ENCODE data around the gene RIMS3.

The RIMS3 gene

DNA sequence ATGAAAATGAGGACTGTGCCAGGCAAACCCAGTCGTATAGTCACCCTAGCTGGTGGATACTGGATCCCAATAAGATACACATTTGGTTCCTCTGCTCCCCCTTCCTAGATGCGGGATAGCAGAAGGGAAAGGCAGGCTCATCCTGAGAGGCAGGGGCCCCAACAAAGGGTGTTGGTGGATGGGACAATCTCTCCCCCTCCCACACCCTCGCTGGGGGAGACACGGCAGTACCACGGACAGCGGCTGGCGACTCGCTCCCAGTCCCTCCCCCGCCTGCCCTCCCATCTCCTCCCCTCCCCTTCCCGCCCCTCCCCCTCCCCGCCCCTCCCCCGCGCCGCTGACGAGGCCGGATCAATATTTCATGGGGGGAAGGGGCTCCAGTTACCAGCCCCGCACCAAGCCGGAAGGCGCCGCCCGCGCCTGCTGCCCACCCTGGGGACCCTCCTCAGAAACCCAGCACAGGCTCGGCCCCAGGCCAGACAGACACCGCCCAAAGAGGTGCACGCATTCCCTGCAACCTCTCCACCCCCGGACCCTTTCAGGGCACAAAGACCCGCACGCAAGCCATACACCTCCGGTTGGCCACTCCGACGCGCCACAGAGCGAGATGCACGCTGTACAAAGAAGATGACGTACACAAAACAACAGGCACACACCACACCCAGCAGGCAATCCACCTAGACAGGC lies 11.5 kb downstream of the RIMS3 start:
- DNase-seq (ENCODE audit: low read depth in 2 of 3, low spot score in 1 of 3) = no peak

DNA sequence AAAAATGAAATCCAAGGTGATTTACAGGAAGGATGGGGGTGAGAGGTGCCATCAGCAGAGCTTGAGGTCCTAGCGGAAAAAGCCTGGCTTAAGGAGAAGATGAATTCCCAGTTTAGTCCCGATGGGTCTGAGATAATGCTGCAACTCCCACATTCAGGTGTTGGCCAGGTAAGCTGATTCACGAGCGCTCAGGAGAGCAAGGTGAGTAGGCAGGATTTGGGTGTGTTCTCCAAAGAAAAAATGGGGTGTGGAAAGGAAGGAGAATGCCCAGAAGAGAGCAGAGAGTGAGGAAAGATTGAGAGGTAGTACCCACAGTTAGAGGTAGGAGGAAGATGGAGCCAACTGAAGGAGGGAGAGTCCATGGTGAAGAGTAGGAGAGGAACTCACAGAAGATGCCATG lies 12.5 kb downstream of the RIMS3 start:
- no peak for DNase-seq (ENCODE audit: low read depth in 2 of 3, low spot score in 1 of 3)

DNA sequence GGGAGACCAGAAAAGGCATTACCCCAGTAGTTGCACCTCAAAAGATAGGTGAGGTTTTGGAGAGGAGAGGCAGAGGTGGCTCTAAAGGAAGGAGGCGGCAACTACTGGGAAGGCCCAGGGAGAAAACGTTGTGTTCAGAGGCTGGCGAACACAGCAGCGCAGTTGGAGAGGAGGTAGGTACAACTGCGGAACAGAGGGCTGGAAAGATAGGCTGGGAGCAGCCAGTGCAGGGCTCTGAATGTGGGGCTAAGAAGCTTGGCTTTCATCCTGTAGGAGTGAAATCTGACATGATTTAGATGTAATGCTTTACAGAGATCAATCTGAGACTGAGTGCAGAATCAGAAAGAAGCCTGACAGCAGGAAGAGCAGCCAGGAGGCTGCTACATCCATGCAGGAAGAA lies 13.0 kb downstream of the RIMS3 start:
- no peak for DNase-seq (ENCODE audit: low read depth in 2 of 3, low spot score in 1 of 3)

DNA sequence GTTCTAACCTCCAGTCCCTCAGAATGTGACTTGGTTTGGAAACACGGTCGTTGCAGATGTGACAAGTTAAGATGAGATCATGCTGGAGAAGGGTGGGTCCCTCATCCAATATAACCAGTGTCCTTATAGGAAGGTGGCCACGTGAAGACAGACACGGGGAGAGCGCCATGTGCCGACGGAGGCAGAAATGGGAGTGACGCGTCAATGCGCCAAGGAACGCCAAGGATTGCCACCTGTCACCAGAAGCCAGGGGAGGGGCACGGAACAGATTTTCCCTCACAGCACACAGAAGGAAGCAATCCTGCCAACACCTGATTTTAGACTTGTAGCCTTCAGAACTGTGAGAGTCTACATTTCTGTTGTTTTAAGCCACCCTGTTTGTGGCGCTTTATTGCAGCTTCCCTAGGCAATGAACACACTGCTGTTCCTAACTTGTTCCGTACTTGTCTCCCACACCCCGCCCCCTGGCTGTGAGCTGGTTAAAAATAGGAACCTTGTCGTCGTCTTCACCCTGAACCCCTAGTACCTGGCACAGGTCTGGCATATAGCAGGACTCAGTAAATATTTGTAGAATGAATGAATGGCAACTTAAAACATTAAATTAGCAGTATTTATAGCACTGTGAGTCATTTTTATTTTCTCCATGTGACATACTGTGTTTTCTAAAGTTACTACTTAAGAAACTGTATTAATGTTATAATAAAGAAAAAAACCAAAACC lies 14.2 kb downstream of the RIMS3 start:
- DNase-seq (ENCODE audit: low read depth in 2 of 3, low spot score in 1 of 3) = no peak

DNA sequence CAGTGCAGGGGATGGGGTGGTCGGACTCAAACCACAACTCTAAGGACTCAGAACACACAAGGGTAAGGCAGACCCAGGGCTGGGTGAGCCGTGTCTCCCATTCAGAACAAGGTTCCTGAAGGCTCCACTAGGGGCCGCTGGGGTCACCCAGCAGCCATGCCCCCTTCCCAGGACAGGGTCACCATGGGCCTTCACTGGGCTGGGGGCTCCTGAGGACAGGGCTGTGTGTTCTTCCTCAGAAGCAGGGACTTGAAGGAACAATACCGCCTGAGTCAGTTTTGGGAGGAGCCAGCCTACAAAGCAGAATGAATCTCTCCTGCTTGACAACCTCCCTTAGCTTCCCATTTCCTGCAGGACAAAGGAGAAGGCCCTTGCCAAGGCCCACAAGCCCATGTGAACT lies 15.4 kb downstream of the RIMS3 start:
- no peak for DNase-seq (ENCODE audit: low read depth in 2 of 3, low spot score in 1 of 3)

DNA sequence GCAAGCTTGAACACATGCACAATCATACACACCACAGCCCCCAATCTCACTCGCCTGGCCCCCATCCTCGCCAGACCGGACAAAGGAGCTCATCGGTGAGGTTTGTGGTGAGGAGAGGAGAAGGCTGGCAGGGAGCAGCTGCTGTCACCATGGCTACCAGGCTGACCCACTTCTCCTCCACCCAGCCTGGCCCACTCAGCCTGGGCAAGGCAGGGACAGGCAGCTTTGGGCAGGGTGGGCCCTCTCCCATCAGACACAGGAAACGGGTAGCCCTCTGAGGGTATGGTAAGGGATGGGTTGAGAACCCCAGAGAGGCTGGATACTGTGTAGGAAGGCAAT lies 15.9 kb downstream of the RIMS3 start:
- no peak for DNase-seq (ENCODE audit: low read depth in 2 of 3, low spot score in 1 of 3)

DNA sequence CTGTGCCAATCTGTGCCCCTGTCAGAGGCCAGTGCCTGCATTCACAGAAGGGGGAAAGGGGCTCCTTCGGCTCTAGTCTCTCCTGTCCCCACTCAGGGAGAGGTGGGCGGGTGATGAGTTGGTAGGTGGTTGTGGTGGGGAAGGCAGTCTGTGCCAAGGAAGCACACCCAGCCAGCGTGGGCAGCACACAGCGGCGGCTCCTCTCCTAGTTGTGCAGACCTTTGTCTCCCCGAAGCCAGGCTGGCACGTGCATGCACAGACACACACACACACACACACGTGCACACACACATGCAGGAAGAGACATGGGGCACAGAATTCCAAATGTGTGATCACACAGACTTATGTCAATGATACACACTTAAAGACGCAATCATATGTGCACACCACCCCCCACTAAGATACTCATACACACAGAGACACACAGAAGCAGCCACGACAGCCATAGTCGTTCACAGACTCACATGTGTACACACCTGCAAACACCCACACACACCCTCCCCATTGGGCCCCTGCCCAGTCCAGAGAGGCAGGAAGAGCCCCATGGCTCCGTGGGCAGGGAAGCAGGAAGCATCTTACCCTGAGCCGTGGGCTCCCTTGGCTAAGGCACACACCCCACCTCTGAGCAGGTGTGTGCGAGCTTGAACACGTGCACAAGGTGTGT lies 16.4 kb downstream of the RIMS3 start:
- no peak for DNase-seq (ENCODE audit: low read depth in 2 of 3, low spot score in 1 of 3)

DNA sequence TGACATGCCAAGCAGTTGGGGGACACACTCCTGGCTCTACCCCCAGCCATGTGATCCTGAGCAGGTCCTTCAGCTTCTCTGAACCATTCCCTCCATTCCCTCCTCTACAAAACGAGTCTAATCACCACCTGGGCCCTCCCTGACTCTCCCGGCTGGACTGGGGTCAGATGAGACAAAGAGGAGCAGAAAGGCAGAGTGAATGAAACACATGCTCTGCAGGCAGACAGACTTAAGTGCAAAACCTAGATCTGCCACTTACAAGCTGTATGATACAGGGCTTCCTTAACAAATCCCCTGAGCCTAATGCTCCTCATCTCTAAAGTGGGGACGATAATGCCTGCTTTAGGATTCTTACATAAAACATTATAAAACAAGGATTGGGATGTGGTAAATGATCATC lies 17.3 kb downstream of the RIMS3 start:
- no peak for DNase-seq (ENCODE audit: low read depth in 2 of 3, low spot score in 1 of 3)

DNA sequence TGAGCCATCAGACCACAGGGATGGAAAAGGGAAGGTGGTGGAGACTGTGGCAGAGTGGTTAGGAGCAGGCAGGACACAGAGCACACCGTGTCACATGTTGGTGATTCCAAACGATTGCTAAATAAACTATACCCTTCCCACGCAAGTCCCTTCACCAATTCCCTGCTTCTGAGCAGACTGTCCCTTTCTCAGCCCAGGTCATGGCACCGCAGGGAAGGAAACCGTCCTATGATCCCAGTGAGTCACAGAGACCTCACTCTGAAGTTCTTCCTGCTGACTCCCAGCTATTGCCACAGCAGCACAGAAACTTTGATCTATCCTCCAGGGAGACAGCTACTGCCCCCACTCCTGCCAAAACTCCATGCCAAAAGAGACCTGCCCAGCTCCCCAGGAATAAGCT lies 19.2 kb downstream of the RIMS3 start:
- no peak for DNase-seq (ENCODE audit: low read depth in 2 of 3, low spot score in 1 of 3)

DNA sequence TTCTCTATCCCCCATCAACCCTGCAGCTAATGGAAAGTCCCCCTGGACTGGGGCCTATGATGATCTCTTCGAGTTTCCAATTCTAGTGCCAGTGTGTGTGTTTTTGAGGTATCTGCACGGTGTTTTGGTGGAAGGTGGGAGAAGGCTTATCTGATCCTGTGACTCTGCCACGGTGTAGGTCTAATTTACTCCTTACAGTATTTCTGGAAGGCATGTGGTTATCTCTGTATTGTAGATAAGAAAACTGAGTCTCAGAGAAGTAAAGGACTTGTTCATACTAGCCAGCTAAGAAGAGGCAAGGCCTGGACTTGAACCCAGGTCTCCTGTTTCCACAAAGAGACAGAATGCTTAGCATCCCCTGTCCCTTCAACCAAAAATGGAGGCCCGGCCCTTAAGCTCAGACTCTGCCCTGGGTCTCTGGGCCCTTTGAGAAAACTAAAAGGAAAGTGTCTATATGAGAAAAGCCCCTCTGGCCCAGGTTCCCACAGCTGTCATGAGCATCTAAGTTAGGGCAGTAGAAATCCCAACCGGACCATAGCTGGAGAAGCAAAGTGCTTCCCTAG lies 20.3 kb downstream of the RIMS3 start:
- no peak for DNase-seq (ENCODE audit: low read depth in 2 of 3, low spot score in 1 of 3)

DNA sequence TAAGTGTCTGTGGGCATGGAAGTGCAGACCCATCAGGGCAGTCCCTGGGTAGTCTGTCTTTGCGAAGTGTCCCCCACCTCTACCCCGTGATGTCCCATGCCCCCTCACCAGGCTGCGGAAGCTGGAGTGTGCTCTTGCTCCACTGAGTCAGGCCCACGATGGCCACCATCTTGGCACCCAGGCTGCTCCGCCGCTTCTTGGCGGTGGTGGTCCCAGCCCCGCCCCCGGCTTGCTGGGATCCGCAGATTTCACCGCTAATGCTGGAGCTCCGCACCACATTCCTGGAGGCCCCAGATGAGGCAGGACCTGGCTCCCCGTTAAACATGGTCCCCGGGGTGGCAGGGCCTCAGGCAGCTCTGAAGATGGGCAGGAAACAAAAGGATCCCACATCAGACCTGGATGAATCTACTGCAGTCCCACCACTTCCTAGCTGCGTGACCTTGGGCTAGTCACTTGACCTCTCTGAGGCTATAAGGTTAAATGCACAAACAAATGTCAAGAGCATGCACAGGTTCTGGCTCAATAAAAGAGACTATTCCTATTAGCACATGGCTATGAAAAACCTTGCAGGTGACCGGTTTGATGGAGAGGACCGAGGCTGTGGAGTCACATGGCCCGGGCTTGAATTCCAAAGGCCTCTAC lies 23.8 kb downstream of the RIMS3 start:
- DNase-seq (ENCODE audit: low read depth in 2 of 3, low spot score in 1 of 3) = no peak

DNA sequence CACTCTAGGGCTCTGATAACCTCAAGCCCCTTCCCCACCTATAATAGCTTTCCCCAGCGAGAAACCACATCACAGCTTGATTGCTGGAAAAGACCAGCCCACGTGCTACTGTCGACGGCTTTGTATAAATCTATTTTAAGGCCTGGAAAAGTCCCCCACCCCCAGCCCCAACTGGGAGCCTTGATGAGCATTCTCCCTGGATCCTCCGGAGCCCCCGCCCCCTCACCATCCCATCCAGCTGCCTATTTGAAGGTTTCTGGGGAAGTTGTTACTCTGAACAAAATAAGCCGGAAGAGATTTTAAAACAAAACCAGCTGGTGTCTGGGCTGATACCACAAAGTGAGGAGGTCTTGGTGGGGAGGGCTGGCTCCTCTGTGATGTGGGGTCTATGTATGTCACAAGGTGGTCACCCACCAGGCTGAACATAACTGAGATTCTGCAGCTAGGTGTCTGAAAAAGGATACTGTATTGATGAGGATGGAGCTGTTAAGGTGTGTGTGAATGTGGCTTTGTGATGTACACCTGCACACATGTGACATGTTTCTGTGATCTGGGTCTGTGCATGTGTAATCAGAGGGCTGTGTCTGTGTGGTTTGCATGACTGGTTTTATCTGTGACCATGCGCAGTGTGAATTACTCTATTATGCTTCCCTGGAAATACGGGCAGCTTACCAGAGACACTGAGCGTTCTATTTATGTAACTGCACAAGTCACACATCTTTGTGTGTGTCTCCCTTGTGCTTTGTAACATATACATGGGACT lies 25.0 kb downstream of the RIMS3 start:
- no peak for DNase-seq (ENCODE audit: low read depth in 2 of 3, low spot score in 1 of 3)

DNA sequence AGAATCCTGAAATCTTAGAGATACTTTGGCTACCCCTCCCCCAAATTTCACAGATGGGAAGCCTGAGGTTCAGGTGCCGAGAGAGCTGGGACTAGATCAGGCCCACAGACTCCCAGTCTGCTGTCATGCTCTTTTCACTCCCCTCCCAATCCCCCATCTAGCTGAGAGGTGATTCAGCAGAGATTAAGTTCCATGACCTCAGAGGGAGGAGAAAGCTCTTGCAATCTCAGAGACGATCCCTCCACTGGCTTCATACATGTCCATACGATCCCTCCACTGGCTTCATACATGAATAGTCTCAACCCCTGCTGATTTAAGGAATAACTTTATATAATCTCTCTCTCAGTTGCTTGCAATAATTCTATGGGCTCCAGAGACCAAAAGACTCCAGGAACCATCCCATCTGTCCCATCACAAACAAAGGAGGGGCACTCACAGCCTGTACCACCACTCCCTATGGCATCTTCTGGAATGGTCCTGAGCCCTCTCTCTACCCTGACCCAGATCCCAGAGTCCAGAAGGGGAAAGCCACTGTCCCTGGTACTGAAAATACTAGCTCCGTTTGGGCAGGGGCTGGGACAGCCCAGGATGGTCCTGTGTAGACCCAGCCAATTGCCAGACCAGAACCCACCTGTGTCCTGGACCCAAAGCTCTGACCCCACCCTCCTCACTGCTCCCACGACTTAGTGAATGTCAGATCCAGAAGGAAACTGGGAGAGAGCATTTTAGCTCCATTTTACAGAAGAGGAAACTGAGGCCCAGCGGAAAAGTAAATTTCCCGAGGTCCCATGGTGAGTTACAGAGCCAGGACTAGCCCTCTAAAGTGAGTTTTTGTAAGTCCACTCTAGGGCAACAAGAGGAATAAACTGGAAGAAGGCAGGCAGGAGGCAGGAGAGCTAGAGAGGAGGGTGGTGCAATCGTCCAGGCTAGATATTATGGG lies 27.1 kb downstream of the RIMS3 start:
- no peak for DNase-seq (ENCODE audit: low read depth in 2 of 3, low spot score in 1 of 3)

DNA sequence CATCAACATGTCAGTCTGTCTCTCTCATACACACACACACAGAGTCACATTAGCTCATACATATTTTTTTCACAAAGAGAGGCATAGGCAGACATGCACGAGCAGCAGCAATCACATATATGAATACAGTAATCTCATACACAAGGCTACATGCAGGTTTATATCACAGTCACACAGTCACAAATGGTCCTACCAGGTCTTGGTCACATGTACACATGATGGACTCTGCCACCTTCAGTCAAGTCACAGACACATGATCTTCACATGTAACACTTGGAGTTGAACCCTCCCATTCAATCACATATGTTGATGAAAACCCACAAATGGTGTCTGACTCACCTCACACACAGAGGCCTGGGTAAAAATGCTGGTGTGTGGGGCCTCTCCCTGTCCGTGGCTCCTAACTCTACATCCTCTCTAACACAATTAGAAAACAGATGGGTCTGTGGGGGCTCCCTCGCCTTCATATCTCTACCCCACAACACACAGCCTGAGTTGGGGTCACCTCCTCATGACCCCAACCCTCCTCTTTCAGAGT lies 27.9 kb downstream of the RIMS3 start:
- no peak for DNase-seq (ENCODE audit: low read depth in 2 of 3, low spot score in 1 of 3)

DNA sequence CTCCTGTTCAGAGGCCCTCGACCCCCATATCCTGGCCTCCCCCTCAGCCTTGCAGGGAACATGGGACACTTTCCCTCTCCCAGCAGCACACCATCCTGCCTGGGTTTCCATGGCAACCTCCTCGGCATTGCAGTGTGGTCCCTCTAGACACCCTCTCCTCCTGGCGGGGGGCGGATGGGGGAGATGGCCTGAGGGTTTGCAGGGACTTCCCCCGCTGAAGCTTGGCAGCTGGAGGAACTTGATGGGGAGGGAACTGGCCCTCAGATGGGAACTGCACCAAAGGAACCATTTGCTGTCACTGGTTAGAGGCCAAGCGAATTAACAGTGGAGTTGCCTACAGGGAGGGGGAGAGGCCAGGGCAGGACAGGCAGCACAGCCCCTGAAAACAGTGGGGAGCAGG lies 28.7 kb downstream of the RIMS3 start:
- DNase-seq (ENCODE audit: low read depth in 2 of 3, low spot score in 1 of 3) = no peak

DNA sequence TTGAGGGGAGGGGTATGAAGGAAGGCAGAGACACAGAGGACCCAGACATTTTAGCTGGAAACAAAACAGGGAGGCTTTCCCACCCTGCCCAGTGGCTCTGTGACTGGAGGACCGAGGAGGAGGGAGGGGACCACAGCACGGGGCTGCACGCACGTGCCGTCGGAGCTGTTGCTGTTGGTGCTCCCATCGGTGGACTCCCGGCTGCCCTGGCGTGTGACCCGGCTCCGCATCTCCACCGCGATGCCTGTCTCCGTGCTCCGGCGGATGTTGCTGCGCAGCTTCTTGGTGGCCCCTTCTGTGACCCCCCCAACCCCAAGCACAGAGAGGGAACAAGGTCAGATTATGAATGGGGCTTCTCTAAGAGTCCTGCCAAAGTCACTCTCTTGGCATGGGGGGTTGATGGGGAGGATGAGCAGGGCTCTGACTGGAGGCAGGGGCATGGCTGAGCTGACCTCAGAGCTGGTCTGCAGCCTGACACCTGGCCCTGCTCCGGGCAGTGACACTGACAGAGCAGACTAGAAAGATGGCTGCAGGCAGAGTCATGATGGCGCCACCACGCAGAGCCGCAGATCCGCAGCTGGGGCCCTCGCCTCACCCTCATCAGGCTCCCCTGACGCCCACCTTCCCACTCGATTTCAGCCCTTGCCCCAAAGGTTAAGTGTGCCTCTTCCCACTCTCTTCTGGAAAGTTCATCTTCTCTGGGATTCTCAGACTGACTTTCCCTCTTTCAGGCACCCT lies 29.6 kb downstream of the RIMS3 start:
- no peak for DNase-seq (ENCODE audit: low read depth in 2 of 3, low spot score in 1 of 3)

DNA sequence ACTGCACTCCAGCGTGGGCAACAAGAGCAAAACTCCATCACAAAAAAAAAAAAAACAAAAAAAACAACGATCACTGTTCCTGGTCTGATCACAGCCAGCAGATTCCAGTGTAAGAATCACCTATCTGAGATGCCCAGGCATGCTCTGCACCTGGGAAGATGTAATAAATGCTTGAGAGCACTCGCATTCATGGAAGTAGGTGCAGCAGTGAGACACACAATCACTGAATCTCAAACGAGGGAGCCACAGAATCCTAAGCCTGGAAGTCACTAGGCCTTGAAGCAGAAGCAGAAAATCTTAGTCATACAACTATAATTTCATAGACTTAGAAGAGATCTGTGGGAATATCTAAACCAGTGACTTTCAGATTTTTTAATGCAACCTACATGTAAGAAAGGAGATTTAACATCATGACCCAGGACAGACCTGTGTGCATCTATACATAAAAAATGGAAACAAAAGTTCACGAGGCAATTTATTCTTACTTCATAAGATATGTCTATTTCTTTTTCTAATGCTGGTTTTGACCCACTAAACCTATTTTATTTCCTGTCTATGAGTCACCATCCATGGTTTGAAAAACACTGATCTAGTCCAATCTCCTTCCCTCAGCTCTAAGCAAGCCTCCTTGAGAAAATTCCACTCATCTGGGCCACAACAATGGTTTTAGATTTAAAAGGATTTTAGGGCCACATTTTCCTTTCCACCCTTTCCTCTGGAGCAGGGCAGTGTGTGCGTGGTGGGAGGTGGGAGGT lies 30.4 kb downstream of the RIMS3 start:
- no peak for DNase-seq (ENCODE audit: low read depth in 2 of 3, low spot score in 1 of 3)

DNA sequence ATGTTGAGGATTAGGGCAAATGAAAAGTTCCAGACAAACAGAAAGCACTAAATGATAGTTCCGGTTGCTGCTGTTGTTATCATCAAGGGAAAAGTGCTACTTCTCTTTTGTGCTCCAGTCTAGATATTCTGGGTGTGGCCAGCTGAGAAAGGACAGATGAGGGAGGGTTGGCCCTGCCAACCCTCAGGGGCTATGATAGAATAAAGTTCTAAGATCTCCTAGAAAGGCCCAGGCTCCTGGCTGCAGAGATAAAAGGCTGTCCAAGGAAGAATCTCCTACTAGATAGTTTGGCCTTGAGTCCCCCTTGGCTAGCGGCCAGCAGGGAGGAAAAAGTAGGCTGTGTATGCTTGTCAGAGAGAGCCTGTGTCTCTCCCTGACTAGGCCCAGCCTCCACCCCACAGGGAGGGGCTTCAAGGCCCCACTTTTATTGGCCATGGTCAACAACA lies 31.5 kb downstream of the RIMS3 start:
- DNase-seq (ENCODE audit: low read depth in 2 of 3, low spot score in 1 of 3) = no peak
